A673 (cell line): ENCODE measurements around the gene LEO1.

ENCODE experiments used
- EZH2 ChIP-seq: fragments of 200-600 bp; sonication (generic); IDR thresholded peaks from 2 replicates; pipeline ENCODE4 v1.6.1; 2017; ENCODE audit warnings: borderline replicate concordance, low read depth, mild to moderate bottlenecking, mixed read lengths, antibody characterized with exemption, low read length; ENCODE audit not compliant: poor library complexity, severe bottlenecking
- TF ChIP-seq, protein P1 (sequence below): fragments of 300-800, 200-600 bp; sonication (generic); conservative IDR thresholded peaks from 2 replicates; pipeline ENCODE4 v1.5.1; 2017; ENCODE audit warnings: low read depth, mild to moderate bottlenecking, antibody characterized with exemption, low read length, moderate library complexity, mixed read lengths

- TF ChIP-seq, protein P1, sequence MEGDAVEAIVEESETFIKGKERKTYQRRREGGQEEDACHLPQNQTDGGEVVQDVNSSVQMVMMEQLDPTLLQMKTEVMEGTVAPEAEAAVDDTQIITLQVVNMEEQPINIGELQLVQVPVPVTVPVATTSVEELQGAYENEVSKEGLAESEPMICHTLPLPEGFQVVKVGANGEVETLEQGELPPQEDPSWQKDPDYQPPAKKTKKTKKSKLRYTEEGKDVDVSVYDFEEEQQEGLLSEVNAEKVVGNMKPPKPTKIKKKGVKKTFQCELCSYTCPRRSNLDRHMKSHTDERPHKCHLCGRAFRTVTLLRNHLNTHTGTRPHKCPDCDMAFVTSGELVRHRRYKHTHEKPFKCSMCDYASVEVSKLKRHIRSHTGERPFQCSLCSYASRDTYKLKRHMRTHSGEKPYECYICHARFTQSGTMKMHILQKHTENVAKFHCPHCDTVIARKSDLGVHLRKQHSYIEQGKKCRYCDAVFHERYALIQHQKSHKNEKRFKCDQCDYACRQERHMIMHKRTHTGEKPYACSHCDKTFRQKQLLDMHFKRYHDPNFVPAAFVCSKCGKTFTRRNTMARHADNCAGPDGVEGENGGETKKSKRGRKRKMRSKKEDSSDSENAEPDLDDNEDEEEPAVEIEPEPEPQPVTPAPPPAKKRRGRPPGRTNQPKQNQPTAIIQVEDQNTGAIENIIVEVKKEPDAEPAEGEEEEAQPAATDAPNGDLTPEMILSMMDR, result no peak
- TF ChIP-seq EZH2, result no peak
Measured at GRCh38 chr15:51935466-51936104, 36.0 kb downstream of the LEO1 start.
